Panc1 (cell line): Measurements from ENCODE around the gene RPS15. TPM values are rescaled to one million over a fixed set of nuclear protein-coding genes. Genes with fewer than 3 reads are reported as not detected.

Experiments used
- ATAC-seq: fragments of 200-7000 bp; cut with Tn5 transposase; 2 replicates; pipeline ENCODE4 v1.9.1; 2020; ENCODE audit warnings: mild to moderate bottlenecking, moderate library complexity
- BruUV-seq: library from RNA; stranded (reverse); fragments of 400-500 nt; replicated peaks from 2 replicates; lab custom pipeline; 2021; lab: Mats Ljungman, UMichigan
- CTCF ChIA-PET: fragments of 300-600 bp; sonication (Branson Sonifier 250); formaldehyde crosslinking; loops from one replicate; lab custom pipeline; 2022; ENCODE audit warnings: antibody characterized with exemption; lab: Charles Lee
- POLR2A ChIA-PET: fragments of 300-600 bp; sonication (Branson Sonifier 250); formaldehyde crosslinking; loops from one replicate; lab custom pipeline; 2022; ENCODE audit warnings: antibody characterized with exemption; lab: Charles Lee
- DNase-seq: peaks from one replicate; pipeline ENCODE4 v3.0.0-alpha.2; 2010; ENCODE audit warnings: low read depth, low spot score
- H3K27ac ChIP-seq: 2 replicates; pipeline ENCODE4 v1.5.1; 2011; ENCODE audit warnings: mild to moderate bottlenecking, low read length, inconsistent platforms
- H3K27me3 ChIP-seq: fragments of 200-500 bp; sonication (Bioruptor generic); 2 replicates; pipeline ENCODE4 v1.6.0; 2014; ENCODE audit warnings: low read length, inconsistent platforms; ENCODE audit not compliant: control insufficient read depth, insufficient read depth
- H3K36me3 ChIP-seq: fragments of 200-500 bp; sonication (Bioruptor generic); 2 replicates; pipeline ENCODE4 v1.5.1; 2014; ENCODE audit warnings: inconsistent platforms, mild to moderate bottlenecking, low read length, moderate library complexity; ENCODE audit not compliant: control insufficient read depth, insufficient read depth
- H3K4me1 ChIP-seq: 2 replicates; pipeline ENCODE4 v1.5.1; 2011; ENCODE audit warnings: inconsistent platforms, mild to moderate bottlenecking, low read length, moderate library complexity; ENCODE audit not compliant: control insufficient read depth, insufficient read depth
- H3K4me3 ChIP-seq, 2 experiments: 2 replicates each; pipeline ENCODE4 v1.5.1; 2011 to 2012; ENCODE audit warnings: low read depth in 2 of 2, low read length in 2 of 2, mild to moderate bottlenecking in 2 of 2, inconsistent platforms in 1 of 2, moderate library complexity in 1 of 2
- H3K9me3 ChIP-seq: fragments of 200-500 bp; sonication (Bioruptor generic); 2 replicates; pipeline ENCODE4 v1.5.1; 2014; ENCODE audit warnings: low read depth, mild to moderate bottlenecking, inconsistent platforms, low read length, moderate library complexity; ENCODE audit not compliant: control insufficient read depth, insufficient read depth
- CTCF ChIP-seq: fragments of 450-650 bp; IDR thresholded peaks from 2 replicates; pipeline ENCODE4 v1.5.1; 2017; ENCODE audit warnings: mild to moderate bottlenecking
- POLR2AphosphoS5 ChIP-seq: IDR thresholded peaks from 2 replicates; pipeline ENCODE4 v1.6.1; 2012; ENCODE audit warnings: mild to moderate bottlenecking, low read depth, low read length, moderate library complexity
- REST ChIP-seq, 2 experiments: IDR thresholded peaks; 2 replicates each; pipeline ENCODE4 v1.6.1; 2011 to 2012; ENCODE audit warnings: low read depth in 2 of 2, control low read depth in 1 of 2, low read length in 1 of 2, mild to moderate bottlenecking in 1 of 2, moderate library complexity in 1 of 2; ENCODE audit not compliant: insufficient read depth in 1 of 2
- SIN3A ChIP-seq: IDR thresholded peaks from 2 replicates; pipeline ENCODE4 v1.6.1; 2012; ENCODE audit warnings: low read depth, mild to moderate bottlenecking, low read length, moderate library complexity, borderline replicate concordance; ENCODE audit not compliant: insufficient read depth
- TCF7L2 ChIP-seq: IDR thresholded peaks from 2 replicates; pipeline ENCODE4 v1.6.1; 2011; ENCODE audit warnings: mild to moderate bottlenecking, low read depth, low read length, inconsistent platforms
- in situ Hi-C: cut with HindIII; loops from 2 replicates; pipeline ENCODE4 v1.10.0; 2016; ENCODE audit warnings: low sequenced_read_pairs, low pct_unique_long_range_greater_than_20kb
- intact Hi-C: fragments of 100-400 bp; cut with micrococcal nuclease; formaldehyde crosslinking; loops from one replicate; pipeline ENCODE4 v1.10.0; 2022; ENCODE audit not compliant: unreplicated experiment
- total RNA-seq: library from RNA; stranded (reverse); gene quantifications from one replicate; pipeline ENCODE4 v1.2.1, GENCODE V29; 2021; ENCODE audit not compliant: unreplicated experiment

The RPS15 gene
- total RNA-seq, 1 experiment from 2014 or later = 1,067 TPM

GRCh38 chr19:1400281-1401137, 37.7 kb upstream of the RPS15 start:
- no peaks in the 10 kb centered on the region for H3K9me3 ChIP-seq
- peaks cover 18% of the 10 kb centered on the region for H3K4me1 ChIP-seq
- DNase-seq (no peak), ATAC-seq (peak; percentile 50)
- no peaks in the 10 kb centered on the region for H3K27me3 ChIP-seq
- H3K27ac ChIP-seq = peak overlapping the region; percentile 54
- no TSS peak for BruUV-seq
- H3K36me3 ChIP-seq = peaks cover 6% of the 10 kb centered on the region; the same call in 1 of the 2 replicates
- ChIA-PET POLR2A (no interaction called here), CTCF (no interaction called here)
- in situ Hi-C loops = no loop called here
- H3K4me3 ChIP-seq = peak overlapping the region; percentile 54 to 57
- intact Hi-C loops = no loop called here
- TF ChIP-seq CTCF (no peak), POLR2AphosphoS5 (no peak), REST (IDR thresholded peaks at IDR 0.05; ENCODE audit: insufficient read depth in 1 of 2, low read depth in 2 of 2, low read length in 1 of 2) (no peak), SIN3A (no peak; the same call in 1 of the 2 replicates), TCF7L2 (no peak)

- ATAC-seq = peak; percentile 75
- BruUV-seq = no TSS peak
- Histone ChIP-seq H3K36me3 (peaks cover 6% of the 10 kb centered on the region; the same call in 1 of the 2 replicates), H3K9me3 (no peaks in the 10 kb centered on the region), H3K27me3 (no peaks in the 10 kb centered on the region), H3K27ac (peak within 1 kb of the TSS; percentile 54), H3K4me1 (peaks cover 13% of the 10 kb centered on the region), H3K4me3 (peak within 1 kb of the TSS; percentile 54 to 57)
- no peak for DNase-seq
- CTCF ChIA-PET = no interaction called here
- POLR2A ChIA-PET = no interaction called here
- in situ Hi-C loops = no loop called here
- TF ChIP-seq POLR2AphosphoS5 = no peak
- peak; percentile 84; the same call in 1 of the 2 replicates for TF ChIP-seq CTCF
- intact Hi-C loops = no loop called here
Measured at GRCh38 chr19:1401138-1401888, 36.9 kb upstream of the RPS15 start, which contains the start of gene GAMT. Gene GAMT (minus strand): TSS chr19:1401542. CDS start chr19:1401476, 66 bp downstream.
